ENCODE data around the gene DZIP1L. TPM values are rescaled to one million over a fixed set of nuclear protein-coding genes. Genes with fewer than 3 reads are reported as not detected.
"Not testable (repeated sequence)": the region's sequence is repeated elsewhere in the genome, so short reads cannot be mapped to it uniquely, and the experiment has no call there.

DZIP1L gene
- not detected in 2 replicates for total RNA-seq

- intact Hi-C loops (cut with micrococcal nuclease): loop anchor here (5.0 kb wide), 1 partner anchor 33 kb away; no protein-coding TSS in a partner anchor
Measured at GRCh38 chr3:138114988-138115971, at the start of gene DZIP1L. Gene DZIP1L, minus strand, starts transcription at chr3:138115608. Its CDS starts 11,637 bp downstream, at chr3:138103971.

GRCh38 chr3:138165061-138165460 is 49.7 kb upstream of the DZIP1L start:
- intact Hi-C loops (cut with micrococcal nuclease): no loop called here

DNA sequence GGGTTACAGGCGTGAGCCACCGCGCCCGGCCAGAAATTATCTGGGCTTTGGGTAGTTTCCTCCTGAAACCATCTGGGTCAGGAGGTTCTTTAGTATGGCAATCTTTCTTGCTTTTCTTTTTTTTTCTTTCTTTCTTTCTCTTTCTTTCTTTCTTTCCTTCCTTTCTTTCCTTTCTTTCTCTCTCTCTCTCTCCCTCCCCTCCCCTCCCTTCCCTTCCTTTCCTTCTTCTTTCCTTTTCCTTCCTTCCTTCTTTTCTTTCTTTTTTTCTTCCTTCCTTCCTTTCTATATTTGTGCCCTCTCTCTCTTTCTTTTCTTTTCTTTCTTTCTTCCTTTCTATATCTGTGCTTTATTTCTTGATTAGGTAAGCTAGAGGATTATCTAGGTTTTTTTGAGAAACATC is 42.3 kb upstream of the DZIP1L start:
- intact Hi-C loops (cut with micrococcal nuclease): no loop called here

- intact Hi-C loops (cut with micrococcal nuclease): no loop called here
Measured at GRCh38 chr3:138154534-138154933, 39.1 kb upstream of the DZIP1L start.

- intact Hi-C loops (cut with micrococcal nuclease): no loop called here
Measured at GRCh38 chr3:138148503-138148902, 33.1 kb upstream of the DZIP1L start.

- intact Hi-C loops (cut with micrococcal nuclease): not testable (repeated sequence)
Measured at GRCh38 chr3:138142181-138142580, 26.8 kb upstream of the DZIP1L start.

DNA sequence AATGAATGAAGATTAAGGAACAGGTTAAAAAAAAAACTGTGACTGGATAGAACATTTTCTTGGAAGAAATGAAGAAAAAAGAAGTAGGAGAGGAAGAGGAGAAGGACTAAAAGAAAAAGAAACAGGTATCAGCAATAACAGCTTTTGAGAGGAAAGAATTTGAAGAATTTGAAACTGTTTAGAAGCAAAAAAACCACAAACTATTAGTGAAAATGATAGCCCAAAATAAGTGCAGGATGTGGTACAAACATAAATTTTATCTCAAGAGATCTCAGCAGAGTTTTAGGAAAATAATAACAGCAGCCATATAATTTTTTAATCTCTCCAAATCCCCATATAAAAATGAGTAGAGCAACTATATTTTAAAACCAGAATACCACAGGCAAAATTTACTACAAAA is 25.5 kb upstream of the DZIP1L start:
- intact Hi-C loops (cut with micrococcal nuclease): no loop called here

DNA sequence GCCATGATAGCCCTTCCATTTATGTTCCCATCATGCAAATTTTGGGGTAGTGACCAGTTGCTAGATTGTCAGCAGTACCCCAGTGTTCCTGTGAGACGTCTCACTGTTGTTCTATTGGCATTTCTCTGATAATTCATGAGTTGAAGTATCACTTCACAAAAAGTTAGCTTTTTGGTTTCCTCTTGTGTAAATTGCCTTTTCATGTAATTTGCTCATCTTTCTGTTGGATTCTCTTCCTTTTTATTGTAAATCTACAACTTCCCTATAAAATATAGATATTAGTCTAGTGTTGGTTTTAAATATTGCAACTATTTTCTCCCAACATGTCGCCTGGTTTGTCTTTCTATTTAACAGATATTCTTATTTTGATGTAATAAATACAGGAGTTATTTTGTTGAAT is 24.3 kb upstream of the DZIP1L start:
- intact Hi-C loops (cut with micrococcal nuclease): no loop called here

GRCh38 chr3:138137861-138138260 is 22.5 kb upstream of the DZIP1L start:
- intact Hi-C loops (cut with micrococcal nuclease): no loop called here

- intact Hi-C loops (cut with micrococcal nuclease): no loop called here
Measured at GRCh38 chr3:138136201-138136600, 20.8 kb upstream of the DZIP1L start.

GRCh38 chr3:138135833-138136194 is 20.4 kb upstream of the DZIP1L start:
- intact Hi-C loops (cut with micrococcal nuclease): no loop called here

DNA sequence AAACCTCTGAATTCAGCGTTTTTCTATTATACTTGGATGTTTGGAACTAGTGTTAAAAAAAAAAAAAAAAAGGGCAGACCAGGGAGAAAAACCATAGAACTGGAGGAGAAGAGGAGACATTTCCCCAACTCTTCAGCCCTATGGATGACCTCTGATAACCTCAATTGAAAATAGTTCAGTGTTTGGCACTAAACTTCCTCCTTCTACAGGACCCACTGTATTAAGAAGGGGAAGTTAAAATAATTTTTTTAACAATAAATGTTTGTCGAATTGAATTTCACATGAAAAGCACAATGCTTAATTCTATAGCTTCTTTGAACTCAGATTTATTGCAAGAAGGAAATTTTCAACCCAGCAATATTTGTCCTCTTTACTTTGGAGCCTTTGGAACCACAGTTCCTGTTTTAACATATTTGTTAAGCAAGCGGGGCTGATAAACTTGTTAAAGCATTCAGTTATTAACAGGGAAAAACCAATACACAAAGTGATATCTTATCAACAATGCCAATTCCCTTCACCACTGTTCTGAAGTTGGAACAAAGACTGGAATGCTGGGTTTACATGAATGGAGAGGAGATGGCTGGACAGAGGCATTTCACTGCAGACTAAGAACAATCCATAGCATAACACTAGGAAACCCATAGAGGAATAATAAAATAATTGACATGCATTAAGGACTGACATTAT is 19.9 kb upstream of the DZIP1L start:
- intact Hi-C loops (cut with micrococcal nuclease): no loop called here

DNA sequence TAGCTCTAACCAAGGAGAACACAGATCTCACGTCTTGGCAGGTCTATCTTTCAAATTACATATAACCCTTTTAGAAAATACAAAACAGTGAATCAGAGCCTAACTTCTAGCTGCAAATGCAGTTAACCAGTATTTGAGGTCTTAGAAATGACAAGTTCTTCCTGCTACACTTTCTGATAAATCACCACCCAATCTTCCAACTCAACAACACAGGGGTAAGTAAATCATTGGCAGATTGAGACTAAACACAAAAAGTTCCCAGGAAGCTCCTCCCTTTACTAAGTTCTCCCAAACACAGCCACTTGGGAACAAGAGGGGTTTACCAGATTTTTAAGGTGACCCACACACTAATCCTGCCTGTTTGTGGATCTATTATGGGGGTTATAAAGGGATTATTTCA is 16.8 kb upstream of the DZIP1L start, which contains the start of gene A4GNT:
TSS of gene A4GNT (minus strand) at position 152 of the 400 bp plus-strand sequence. CDS start 1,134 bp downstream, outside the sequence.
- intact Hi-C loops (cut with micrococcal nuclease): no loop called here

- intact Hi-C loops (cut with micrococcal nuclease): no loop called here
Measured at GRCh38 chr3:138127636-138128365, 12.4 kb upstream of the DZIP1L start.

DNA sequence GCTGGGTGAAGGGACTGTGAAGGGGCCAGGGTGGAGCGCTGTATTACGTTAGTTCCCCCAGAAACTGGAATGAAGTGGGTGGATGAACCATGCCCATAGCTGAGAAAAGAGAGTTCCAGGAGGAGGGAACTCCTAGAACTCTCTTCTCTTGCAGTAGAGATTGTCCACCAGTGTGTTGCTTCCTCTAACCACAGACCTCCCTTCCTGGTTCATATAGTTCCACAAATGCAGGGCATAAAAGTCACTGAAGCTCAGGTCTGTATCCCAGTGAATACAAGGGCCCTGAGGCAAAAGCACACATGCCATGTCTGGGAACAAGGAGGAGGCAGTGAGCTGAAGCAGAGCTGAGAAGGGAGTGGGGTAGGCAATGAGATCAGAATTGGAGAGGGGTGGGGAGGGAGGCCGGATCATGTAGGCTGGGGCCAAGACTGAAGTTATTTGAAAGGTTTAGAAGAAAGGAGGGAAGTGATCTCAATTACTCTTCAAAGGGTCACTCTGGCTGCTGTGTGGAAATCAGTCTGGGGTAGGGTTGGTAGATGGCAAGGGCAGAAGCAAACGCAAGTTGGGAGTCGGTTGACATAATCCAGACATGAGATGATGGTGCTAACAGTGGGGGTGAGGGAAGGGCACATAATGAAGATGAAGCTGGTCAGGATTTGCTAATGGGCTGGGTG is 10.3 kb upstream of the DZIP1L start:
- intact Hi-C loops (cut with micrococcal nuclease): no loop called here

DNA sequence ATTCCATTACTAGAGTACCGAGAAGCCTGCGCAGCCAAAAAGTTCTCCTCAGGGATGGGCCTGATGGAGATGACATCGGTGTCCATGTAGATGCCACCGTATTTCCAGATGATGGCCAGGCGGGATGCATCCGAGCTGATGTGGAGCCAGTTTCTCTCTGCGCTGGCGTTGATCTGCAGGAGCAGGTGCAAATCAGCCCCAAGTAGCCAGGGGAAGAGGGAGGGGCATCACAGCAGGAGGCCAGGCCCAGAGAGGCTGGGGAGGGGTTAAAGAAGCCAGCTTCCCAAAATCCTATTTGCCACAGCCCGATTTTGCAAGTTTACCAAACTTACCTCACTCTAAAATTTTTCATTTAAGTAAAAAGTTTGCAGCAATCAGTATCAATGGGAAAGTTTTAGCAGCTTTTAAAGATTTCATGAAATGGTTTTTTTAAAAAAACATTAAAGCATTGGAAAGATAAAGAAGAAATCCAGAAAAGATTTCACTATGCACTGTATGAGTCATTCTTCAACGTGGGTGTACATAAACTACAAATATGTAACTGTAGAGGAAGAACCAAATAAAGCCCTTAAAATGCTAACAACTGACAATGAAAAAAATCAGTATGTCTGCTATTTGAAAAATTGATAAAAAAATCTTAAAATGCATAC is 9.4 kb upstream of the DZIP1L start:
- intact Hi-C loops (cut with micrococcal nuclease): no loop called here

DNA sequence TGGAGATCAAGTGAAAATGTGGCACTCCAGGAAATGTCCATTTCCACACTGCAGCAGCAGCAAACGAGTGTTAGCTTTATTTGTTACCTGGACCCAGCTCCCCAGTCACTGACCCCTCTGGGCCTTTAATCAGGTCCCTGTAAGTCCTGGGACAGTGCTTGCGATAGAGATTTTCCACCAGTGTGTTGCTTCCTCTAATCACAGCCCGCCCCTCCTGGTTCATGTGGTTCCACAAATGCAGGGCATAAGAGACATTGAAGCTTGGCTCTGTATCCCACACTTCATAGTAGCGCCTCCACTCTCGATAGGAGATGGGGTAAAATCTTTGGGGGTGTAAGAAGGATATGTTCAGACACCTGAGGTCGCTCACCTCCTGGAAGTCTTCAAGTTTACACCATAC is 8.8 kb upstream of the DZIP1L start:
- intact Hi-C loops (cut with micrococcal nuclease): no loop called here

GRCh38 chr3:138119423-138119766 is 4.0 kb upstream of the DZIP1L start:
- intact Hi-C loops (cut with micrococcal nuclease): loop anchor here (1.0 to 5.0 kb wide), 2 partner anchors 37 to 51 kb away; no protein-coding TSS in a partner anchor

DNA sequence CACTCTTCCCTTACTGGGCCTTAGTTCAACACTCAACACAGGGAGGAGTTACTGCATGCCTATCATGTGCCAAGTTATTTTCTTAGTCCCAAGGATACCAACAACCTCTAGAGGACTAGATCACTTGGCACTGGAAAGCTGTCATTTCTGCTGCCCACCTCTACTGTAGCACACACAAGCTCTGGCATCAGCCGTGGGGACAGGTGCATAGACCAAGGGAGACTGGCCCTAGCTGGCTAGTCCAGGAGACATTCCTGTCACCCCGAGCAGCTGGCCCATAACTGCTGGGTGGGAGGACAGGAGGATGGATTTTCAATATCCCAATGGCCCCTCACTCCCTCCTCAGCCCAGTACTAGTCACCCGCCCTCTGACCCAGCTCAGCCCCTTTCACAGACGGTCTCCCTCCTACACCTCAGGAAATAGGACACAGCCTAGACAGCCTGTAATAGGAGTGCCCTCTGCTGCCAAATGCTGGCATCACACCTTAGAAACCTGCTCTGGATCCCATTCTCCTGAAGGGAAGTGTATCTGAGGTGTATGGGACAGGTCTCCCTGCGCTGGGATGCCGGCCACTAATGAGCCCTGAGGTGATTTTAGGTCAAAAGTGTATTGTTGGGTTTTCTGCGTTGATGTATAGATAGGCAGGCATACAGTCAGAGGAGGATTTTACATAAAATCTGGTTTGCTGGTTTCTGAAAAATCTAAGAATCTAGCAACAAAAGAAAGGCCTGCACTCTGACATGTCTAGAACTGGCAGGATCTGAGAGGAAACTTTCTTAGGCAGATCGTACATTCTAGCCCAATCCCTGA is 3.4 kb upstream of the DZIP1L start:
- intact Hi-C loops (cut with micrococcal nuclease): loop anchor here (1.0 to 5.0 kb wide), 2 partner anchors 37 to 51 kb away; no protein-coding TSS in a partner anchor

Data from T-helper 2 cell treated with Interferon-gamma antibody and Interleukin-4, amounts not matched to agents 100 ng/mL and 5 ng/mL, for 36 hours (primary cell).